Measurements from ENCODE around the gene MBD6.

- TF ChIP-seq CREB5 (CRISPR knock-in tag; IDR thresholded peaks at IDR 0.05; ENCODE audit: low read depth) (no peak), PATZ1 (CRISPR knock-in tag; IDR thresholded peaks at IDR 0.05; ENCODE audit: borderline replicate concordance) (no peak), RARB (CRISPR knock-in tag; IDR thresholded peaks at IDR 0.05) (no peak), BACH2 (CRISPR knock-in tag; IDR thresholded peaks at IDR 0.05; ENCODE audit: borderline replicate concordance) (no peak), ISL1 (CRISPR knock-in tag; IDR thresholded peaks at IDR 0.05) (no peak), TCF4 (CRISPR knock-in tag; IDR thresholded peaks at IDR 0.05; ENCODE audit: borderline replicate concordance) (no peak), ZFP3 (CRISPR knock-in tag; IDR thresholded peaks at IDR 0.05) (no peak)
These were observed 53.4 kb downstream of the MBD6 start for GRCh38 chr12:57575771-57576612.

Data from SK-N-SH treated with all-trans-retinoic acid at 6 μM for 48 hours (cell line).